ENCODE measurements around the gene CCL1. TPM values are rescaled to one million over a fixed set of nuclear protein-coding genes. Genes with fewer than 3 reads are reported as not detected.

The CCL1 gene
- total and polyA plus RNA-seq, 10 of the 15 experiments (the other 5 are each of a cell fraction or from before 2014, with no cell fraction given) = 0.14 to 1.8 (median 0.40) TPM; not detected in 3

DNA sequence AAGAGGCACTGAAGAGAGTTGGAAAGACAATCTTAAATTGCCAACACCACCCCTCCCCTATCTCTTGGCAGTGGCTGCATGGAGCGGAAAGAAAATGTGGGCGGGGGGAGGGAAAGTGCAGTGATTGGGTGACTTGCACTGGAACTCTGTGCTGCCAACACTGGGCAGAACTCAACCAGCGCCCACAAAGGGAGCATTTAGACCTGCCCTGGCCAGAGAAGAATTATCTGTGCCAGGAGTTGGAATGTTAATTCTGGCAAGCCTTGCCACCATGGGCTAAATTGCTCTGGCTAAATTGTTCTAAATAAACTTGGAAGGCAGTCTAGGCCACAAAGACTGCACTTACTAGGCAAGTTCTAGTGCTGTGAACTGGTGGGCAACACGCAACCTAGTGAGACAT is 13.3 kb downstream of the CCL1 start:
- Histone ChIP-seq H3K79me2 (ENCODE audit: control insufficient read depth, insufficient read depth, low read length) (no peaks in the 10 kb centered on the region), H3K9me3 (replicated peaks; ENCODE audit: control insufficient read depth, insufficient read depth, low read length) (no peaks in the 10 kb centered on the region), H2AFZ (ENCODE audit: control insufficient read depth, low read depth, low read length) (no peak overlapping the region), H3K4me2 (ENCODE audit: control insufficient read depth, insufficient read depth) (no peak overlapping the region), H3K4me3 (no peak overlapping the region), H3K4me1 (ENCODE audit: control insufficient read depth, insufficient read depth, low read length) (no peaks in the 10 kb centered on the region), H3K9ac (ENCODE audit: control insufficient read depth, insufficient read depth, low read length) (no peak overlapping the region), H3K27ac (ENCODE audit: control insufficient read depth, insufficient read depth) (no peak overlapping the region), H3K36me3 (ENCODE audit: control insufficient read depth in 2 of 2, insufficient read depth in 2 of 2, low read length in 1 of 2) (no peaks in the 10 kb centered on the region), H4K20me1 (ENCODE audit: control insufficient read depth, insufficient read depth) (no peaks in the 10 kb centered on the region), H3K27me3 (replicated peaks in 1 of 2; ENCODE audit: control insufficient read depth in 2 of 2, insufficient read depth in 2 of 2, low read length in 1 of 2) (no peaks in the 10 kb centered on the region; a peak in 1 of 4 replicates)
- intact Hi-C loops (cut with micrococcal nuclease; ENCODE audit: unreplicated experiment) = no loop called here
- ChIA-PET SMC1A (ENCODE audit: uncharacterized antibody, unreplicated experiment) (no interaction called here), CTCF (no interaction called here), RAD21 (ENCODE audit: unreplicated experiment) (interaction anchor here (0.6 kb wide), 1 partner anchor 12 kb away, joined by 3 read pairs; no protein-coding TSS in a partner anchor), POLR2A (no interaction called here)
- in situ Hi-C loops (cut with MboI) = no loop called here
- BruUV-seq (replicated peaks) = no TSS peak
- DNase-seq (ENCODE audit: low read depth, low spot score) = no peak
- WGBS (ENCODE audit: insufficient coverage, insufficient replicate concordance, low lambda C conversion rate, missing lambda C conversion rate) = 14% methylated on average over 4 of the region's 4 CpGs
- no peak for FAIRE-seq
- ATAC-seq = no peak
- no peak for TF ChIP-seq CREB1 (IDR thresholded peaks at IDR 0.05; ENCODE audit: low read depth)
- no peak for TF ChIP-seq NR2C2 (IDR thresholded peaks at IDR 0.05; ENCODE audit: borderline replicate concordance, control insufficient read depth, insufficient read length, low read depth)
- no peak for TF ChIP-seq ZNF217 (IDR thresholded peaks at IDR 0.05)
- no peak for TF ChIP-seq POLR2AphosphoS5 (IDR thresholded peaks at IDR 0.05; ENCODE audit: low read length)
- TF ChIP-seq PML (IDR thresholded peaks at IDR 0.05; ENCODE audit: low read length) = no peak
- TF ChIP-seq, protein P1, sequence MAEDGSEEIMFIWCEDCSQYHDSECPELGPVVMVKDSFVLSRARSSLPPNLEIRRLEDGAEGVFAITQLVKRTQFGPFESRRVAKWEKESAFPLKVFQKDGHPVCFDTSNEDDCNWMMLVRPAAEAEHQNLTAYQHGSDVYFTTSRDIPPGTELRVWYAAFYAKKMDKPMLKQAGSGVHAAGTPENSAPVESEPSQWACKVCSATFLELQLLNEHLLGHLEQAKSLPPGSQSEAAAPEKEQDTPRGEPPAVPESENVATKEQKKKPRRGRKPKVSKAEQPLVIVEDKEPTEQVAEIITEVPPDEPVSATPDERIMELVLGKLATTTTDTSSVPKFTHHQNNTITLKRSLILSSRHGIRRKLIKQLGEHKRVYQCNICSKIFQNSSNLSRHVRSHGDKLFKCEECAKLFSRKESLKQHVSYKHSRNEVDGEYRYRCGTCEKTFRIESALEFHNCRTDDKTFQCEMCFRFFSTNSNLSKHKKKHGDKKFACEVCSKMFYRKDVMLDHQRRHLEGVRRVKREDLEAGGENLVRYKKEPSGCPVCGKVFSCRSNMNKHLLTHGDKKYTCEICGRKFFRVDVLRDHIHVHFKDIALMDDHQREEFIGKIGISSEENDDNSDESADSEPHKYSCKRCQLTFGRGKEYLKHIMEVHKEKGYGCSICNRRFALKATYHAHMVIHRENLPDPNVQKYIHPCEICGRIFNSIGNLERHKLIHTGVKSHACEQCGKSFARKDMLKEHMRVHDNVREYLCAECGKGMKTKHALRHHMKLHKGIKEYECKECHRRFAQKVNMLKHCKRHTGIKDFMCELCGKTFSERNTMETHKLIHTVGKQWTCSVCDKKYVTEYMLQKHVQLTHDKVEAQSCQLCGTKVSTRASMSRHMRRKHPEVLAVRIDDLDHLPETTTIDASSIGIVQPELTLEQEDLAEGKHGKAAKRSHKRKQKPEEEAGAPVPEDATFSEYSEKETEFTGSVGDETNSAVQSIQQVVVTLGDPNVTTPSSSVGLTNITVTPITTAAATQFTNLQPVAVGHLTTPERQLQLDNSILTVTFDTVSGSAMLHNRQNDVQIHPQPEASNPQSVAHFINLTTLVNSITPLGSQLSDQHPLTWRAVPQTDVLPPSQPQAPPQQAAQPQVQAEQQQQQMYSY (CRISPR knock-in tag; IDR thresholded peaks at IDR 0.05) = no peak
- no peak for TF ChIP-seq FOS (IDR thresholded peaks at IDR 0.05; ENCODE audit: borderline replicate concordance, extremely low read depth, insufficient read length)
- TF ChIP-seq, protein P2, sequence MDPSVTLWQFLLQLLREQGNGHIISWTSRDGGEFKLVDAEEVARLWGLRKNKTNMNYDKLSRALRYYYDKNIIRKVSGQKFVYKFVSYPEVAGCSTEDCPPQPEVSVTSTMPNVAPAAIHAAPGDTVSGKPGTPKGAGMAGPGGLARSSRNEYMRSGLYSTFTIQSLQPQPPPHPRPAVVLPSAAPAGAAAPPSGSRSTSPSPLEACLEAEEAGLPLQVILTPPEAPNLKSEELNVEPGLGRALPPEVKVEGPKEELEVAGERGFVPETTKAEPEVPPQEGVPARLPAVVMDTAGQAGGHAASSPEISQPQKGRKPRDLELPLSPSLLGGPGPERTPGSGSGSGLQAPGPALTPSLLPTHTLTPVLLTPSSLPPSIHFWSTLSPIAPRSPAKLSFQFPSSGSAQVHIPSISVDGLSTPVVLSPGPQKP (IDR thresholded peaks at IDR 0.05; ENCODE audit: low read depth, low read length) = no peak
- no peak for TF ChIP-seq IRF5 (IDR thresholded peaks at IDR 0.05; ENCODE audit: borderline replicate concordance)
- TF ChIP-seq, protein P3, sequence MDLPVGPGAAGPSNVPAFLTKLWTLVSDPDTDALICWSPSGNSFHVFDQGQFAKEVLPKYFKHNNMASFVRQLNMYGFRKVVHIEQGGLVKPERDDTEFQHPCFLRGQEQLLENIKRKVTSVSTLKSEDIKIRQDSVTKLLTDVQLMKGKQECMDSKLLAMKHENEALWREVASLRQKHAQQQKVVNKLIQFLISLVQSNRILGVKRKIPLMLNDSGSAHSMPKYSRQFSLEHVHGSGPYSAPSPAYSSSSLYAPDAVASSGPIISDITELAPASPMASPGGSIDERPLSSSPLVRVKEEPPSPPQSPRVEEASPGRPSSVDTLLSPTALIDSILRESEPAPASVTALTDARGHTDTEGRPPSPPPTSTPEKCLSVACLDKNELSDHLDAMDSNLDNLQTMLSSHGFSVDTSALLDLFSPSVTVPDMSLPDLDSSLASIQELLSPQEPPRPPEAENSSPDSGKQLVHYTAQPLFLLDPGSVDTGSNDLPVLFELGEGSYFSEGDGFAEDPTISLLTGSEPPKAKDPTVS (IDR thresholded peaks at IDR 0.05; ENCODE audit: low read depth, low read length) = no peak

Data from GM12878 (cell line).